Smooth muscle cell (in vitro differentiated cells): ENCODE results near the gene MDGA2. TPM values are rescaled to one million over a fixed set of nuclear protein-coding genes. Genes with fewer than 3 reads are reported as not detected.
A peak's percentile ranks its signal among the peaks of the same experiment; 100 is the strongest.

Experiments used
- DNase-seq: peaks from one replicate; lab custom pipeline; 2025; ENCODE audit not compliant: unreplicated experiment; lab: John Stamatoyannopoulos, UW
- H2AFZ ChIP-seq: fragments of 200-600 bp; sonication (generic); 2 replicates; pipeline ENCODE4 v1.6.0; 2016; ENCODE audit warnings: antibody characterized with exemption, low read depth, mild to moderate bottlenecking
- H3F3A ChIP-seq: fragments of 200-600 bp; sonication (generic); 2 replicates; pipeline ENCODE4 v1.6.0; 2017; ENCODE audit warnings: antibody characterized with exemption, low read depth
- H3K27ac ChIP-seq: fragments of 200-600 bp; sonication (generic); 2 replicates; pipeline ENCODE4 v1.5.1; 2016; ENCODE audit warnings: low read depth, mild to moderate bottlenecking
- H3K27me3 ChIP-seq: fragments of 200-600 bp; sonication (generic); 2 replicates; pipeline ENCODE4 v1.6.1; 2016; ENCODE audit warnings: low read depth, mild to moderate bottlenecking
- H3K36me3 ChIP-seq: fragments of 200-600 bp; sonication (generic); 2 replicates; pipeline ENCODE4 v1.5.1; 2016; ENCODE audit warnings: low read depth
- H3K4me1 ChIP-seq: fragments of 200-600 bp; sonication (generic); 2 replicates; pipeline ENCODE4 v1.5.1; 2016; ENCODE audit warnings: low read depth
- H3K4me2 ChIP-seq: fragments of 200-600 bp; sonication (generic); 2 replicates; pipeline ENCODE4 v1.6.0; 2016; ENCODE audit warnings: mild to moderate bottlenecking
- H3K4me3 ChIP-seq: fragments of 200-600 bp; sonication (generic); 2 replicates; pipeline ENCODE4 v1.5.1; 2016; ENCODE audit warnings: mild to moderate bottlenecking
- H3K79me2 ChIP-seq: fragments of 200-600 bp; sonication (generic); 2 replicates; pipeline ENCODE4 v1.6.0; 2016; ENCODE audit warnings: low read depth, mild to moderate bottlenecking
- H3K9ac ChIP-seq: fragments of 200-600 bp; sonication (generic); 2 replicates; pipeline ENCODE4 v1.6.0; 2016; ENCODE audit warnings: low read depth
- H3K9me3 ChIP-seq: fragments of 200-600 bp; sonication (generic); replicated peaks from 2 replicates; pipeline ENCODE4 v1.5.1; 2016; ENCODE audit warnings: low read depth
- H4K20me1 ChIP-seq: fragments of 200-600 bp; sonication (generic); 2 replicates; pipeline ENCODE4 v1.6.0; 2016; ENCODE audit warnings: low read depth
- CTCF ChIP-seq: fragments of 200-600 bp; sonication (generic); IDR thresholded peaks from 2 replicates; pipeline ENCODE4 v1.5.1; 2017; ENCODE audit warnings: borderline replicate concordance, mild to moderate bottlenecking, antibody characterized with exemption; ENCODE audit not compliant: insufficient read depth, poor library complexity, severe bottlenecking
- WGBS: methylation state at CpG from one replicate; pipeline ENCODE4 v1.1.7; 2016; ENCODE audit warnings: low lambda C conversion rate; 5-methylcytosine and 5-hydroxymethylcytosine counted together
- polyA plus RNA-seq: library from polyadenylated mRNA; unstranded; fragments of >200 nt; fragmentation: Nextera tagmentation; extraction: Ambion mirVana; gene quantifications from 2 replicates; pipeline ENCODE4 v1.2.1, GENCODE V29; 2016
- total RNA-seq: library from RNA; depleted of rRNA; stranded (reverse); fragments of >200 nt; gene quantifications from 2 replicates; pipeline ENCODE4 v1.2.3, GENCODE V29; 2014

MDGA2 gene
- total and polyA plus RNA-seq, 2 experiments from 2014 or later, result 1.4 to 1.8 TPM

- Histone ChIP-seq H3K4me1 (peaks cover 10% of the 10 kb centered on the region), H3F3A (no peaks in the 10 kb centered on the region), H3K4me3 (no peak overlapping the region), H3K27ac (no peak overlapping the region), H2AFZ (no peak overlapping the region), H3K79me2 (no peaks in the 10 kb centered on the region), H3K27me3 (no peaks in the 10 kb centered on the region), H3K9ac (no peak overlapping the region), H3K36me3 (no peaks in the 10 kb centered on the region), H4K20me1 (no peaks in the 10 kb centered on the region), H3K9me3 (no peaks in the 10 kb centered on the region), H3K4me2 (no peak overlapping the region)
- 65% methylated on average over 2 of the region's 2 CpGs for WGBS
- DNase-seq, result no peak
- TF ChIP-seq CTCF, result no peak
Measured at GRCh38 chr14:47439953-47440352, 235.5 kb downstream of the MDGA2 start.

GRCh38 chr14:47438650-47439140 lies 236.7 kb downstream of the MDGA2 start:
- H3K9me3 ChIP-seq, result no peaks in the 10 kb centered on the region
- H2AFZ ChIP-seq, result no peak overlapping the region
- no peaks in the 10 kb centered on the region for H3F3A ChIP-seq
- DNase-seq, result no peak
- peak overlapping the region; percentile 50 for H3K4me2 ChIP-seq
- H3K4me1 ChIP-seq, result peaks cover 10% of the 10 kb centered on the region
- no peak overlapping the region for H3K4me3 ChIP-seq
- H4K20me1 ChIP-seq, result no peaks in the 10 kb centered on the region
- no peaks in the 10 kb centered on the region for H3K27me3 ChIP-seq
- TF ChIP-seq CTCF, result no peak
- no peaks in the 10 kb centered on the region for H3K79me2 ChIP-seq
- 0% methylated on average over 1 of the region's 1 CpG for WGBS
- H3K9ac ChIP-seq, result no peak overlapping the region
- H3K27ac ChIP-seq, result peak overlapping the region; percentile 32
- H3K36me3 ChIP-seq, result no peaks in the 10 kb centered on the region

GRCh38 chr14:47435331-47435965 lies 240.0 kb downstream of the MDGA2 start:
- no peak for TF ChIP-seq CTCF
- H3K4me3 ChIP-seq, result no peak overlapping the region
- no peaks in the 10 kb centered on the region for H3K27me3 ChIP-seq
- H3K79me2 ChIP-seq, result no peaks in the 10 kb centered on the region
- H4K20me1 ChIP-seq, result no peaks in the 10 kb centered on the region
- H3K4me1 ChIP-seq, result peaks cover 10% of the 10 kb centered on the region
- no peaks in the 10 kb centered on the region for H3K36me3 ChIP-seq
- H2AFZ ChIP-seq, result no peak overlapping the region
- H3F3A ChIP-seq, result no peaks in the 10 kb centered on the region
- H3K9me3 ChIP-seq, result no peaks in the 10 kb centered on the region
- no peak overlapping the region for H3K4me2 ChIP-seq
- WGBS, result 77% methylated on average over 1 of the region's 1 CpG
- no peak for DNase-seq
- H3K27ac ChIP-seq, result no peak overlapping the region
- H3K9ac ChIP-seq, result no peak overlapping the region

GRCh38 chr14:47427629-47428028 lies 247.8 kb downstream of the MDGA2 start:
- 80% methylated on average over 2 of the region's 2 CpGs for WGBS
- no peaks in the 10 kb centered on the region for H3K27me3 ChIP-seq
- TF ChIP-seq CTCF, result no peak

More at GRCh38 chr14:47427629-47428028, 247.8 kb downstream of the MDGA2 start:
- Histone ChIP-seq H3K4me2 (no peak overlapping the region), H4K20me1 (no peaks in the 10 kb centered on the region), H2AFZ (no peak overlapping the region), H3K36me3 (no peaks in the 10 kb centered on the region), H3K9me3 (no peaks in the 10 kb centered on the region), H3K79me2 (no peaks in the 10 kb centered on the region), H3F3A (no peaks in the 10 kb centered on the region), H3K4me1 (no peaks in the 10 kb centered on the region), H3K9ac (no peak overlapping the region), H3K4me3 (no peak overlapping the region), H3K27ac (no peak overlapping the region)
- no peak for DNase-seq
